Measurements from ENCODE around the gene SECTM1.

Gene SECTM1

GRCh38 chr17:82314727-82315605 is 18.6 kb downstream of the SECTM1 start:
- DNase-seq (ENCODE audit: low spot score): no peak

DNA sequence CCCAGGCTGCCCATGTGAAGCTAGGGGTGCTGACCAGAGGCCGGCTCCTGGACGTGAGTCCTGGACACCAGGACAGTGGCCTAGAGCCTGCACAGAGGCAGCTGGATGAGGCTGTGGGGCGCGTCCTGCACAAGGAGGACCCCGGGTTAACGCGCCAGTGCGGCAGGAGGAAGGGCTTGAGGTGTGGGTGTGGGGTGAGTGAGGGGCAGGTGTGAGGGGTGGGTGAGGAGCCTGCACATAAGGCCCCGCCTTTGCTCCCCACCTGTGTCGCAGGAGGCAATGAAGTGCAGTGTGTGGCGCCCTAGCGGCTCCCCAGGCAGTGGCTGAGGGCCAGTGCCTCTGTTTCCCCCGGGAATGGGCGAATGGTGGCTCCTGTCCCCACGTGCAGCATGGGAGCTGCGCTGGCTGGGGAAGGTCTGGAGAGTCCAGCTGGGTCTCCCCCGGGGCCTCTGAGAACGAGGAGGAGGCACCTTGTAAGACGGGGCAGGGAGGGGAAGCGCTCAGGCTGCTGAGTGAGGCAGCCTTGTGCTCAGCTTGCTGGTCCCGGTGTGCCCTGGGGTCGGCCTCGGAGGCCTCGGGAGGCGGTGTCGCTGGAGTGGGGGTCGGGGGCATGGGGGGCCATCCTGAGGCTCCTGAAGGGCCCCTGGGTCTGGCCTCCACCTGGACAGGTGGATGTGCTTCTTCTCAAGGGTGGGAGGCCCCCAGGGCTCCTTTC is 19.4 kb downstream of the SECTM1 start:
- DNase-seq (ENCODE audit: low spot score): no peak

- DNase-seq (ENCODE audit: low spot score): no peak
Observed at GRCh38 chr17:82313195-82314011, 20.2 kb downstream of the SECTM1 start.

- no peak for DNase-seq (ENCODE audit: low spot score)
Observed at GRCh38 chr17:82311971-82312370, 21.6 kb downstream of the SECTM1 start.

- no peak for DNase-seq (ENCODE audit: low spot score)
Observed at GRCh38 chr17:82310877-82311276, 22.7 kb downstream of the SECTM1 start.

DNA sequence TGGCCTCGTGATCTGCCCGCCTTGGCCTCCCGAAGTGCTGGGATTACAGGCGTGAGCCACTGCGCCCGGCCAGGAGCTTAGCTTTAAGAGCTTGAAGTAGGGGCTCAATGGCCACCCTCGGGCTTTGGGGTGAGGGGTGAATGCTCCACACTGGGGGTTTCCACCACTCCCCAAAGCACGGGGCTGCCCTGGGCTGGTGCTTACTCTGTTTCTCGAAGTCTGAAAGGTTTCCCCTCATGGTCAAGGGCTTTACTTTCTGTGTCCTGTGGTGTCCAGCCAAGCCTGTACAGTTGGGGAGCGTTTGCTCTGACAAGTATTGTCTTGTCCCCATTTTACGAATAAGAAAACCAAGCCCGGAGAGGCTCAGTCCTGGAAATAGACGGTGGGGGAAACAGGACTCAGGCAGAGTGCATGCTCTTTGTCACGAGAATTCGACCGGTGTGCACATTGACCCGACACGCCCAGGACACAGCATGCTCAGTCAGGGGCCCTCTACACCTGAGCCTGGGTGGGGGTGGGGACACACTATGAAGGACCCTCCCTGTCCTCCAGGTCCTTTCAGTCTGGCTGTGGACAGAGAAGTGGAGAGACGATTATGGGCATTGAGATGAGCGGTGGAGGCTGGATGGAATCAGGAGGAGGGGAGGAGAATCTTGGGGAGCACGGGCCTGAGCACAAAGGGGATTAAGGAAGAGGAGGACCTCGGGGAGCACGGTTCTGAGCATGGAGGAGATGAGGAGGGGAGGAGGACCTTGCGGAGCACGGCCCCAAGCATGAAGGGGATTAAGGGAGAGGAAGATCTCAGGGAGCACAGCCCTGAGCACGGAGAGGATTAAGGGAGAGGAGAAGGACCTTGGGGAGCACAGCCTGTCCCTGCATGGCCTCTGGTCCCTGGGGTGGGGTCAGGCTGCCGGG is 23.7 kb downstream of the SECTM1 start:
- no peak for DNase-seq (ENCODE audit: low spot score)

DNA sequence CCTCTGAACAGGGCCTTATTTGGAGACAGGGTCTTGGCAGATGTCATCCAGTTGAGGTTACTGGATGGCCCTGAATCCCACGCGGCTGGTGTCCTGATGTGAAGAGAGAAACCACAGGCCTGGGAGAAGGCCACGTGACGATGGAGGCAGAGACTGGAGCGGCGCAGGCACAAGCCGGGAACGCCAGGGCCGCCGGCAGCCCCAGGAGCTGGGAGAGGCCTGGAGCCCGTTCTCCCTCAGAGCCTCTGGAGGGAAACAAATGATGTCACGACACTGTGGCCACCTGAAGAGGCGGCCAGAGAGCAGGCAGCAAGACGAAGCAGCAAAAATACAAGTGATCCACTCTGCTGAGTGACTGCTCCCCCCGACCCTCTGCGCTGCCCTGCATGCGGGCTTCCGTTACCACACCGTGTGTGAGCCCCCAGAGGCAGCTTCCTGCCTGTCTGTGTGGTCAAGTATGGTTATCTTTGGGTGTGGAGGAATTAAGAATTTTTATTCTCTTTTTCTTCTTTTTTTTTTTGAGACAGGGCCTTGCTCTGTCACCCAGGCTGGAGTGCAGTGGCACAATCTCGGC is 27.8 kb downstream of the SECTM1 start:
- DNase-seq (ENCODE audit: low spot score): no peak

DNA sequence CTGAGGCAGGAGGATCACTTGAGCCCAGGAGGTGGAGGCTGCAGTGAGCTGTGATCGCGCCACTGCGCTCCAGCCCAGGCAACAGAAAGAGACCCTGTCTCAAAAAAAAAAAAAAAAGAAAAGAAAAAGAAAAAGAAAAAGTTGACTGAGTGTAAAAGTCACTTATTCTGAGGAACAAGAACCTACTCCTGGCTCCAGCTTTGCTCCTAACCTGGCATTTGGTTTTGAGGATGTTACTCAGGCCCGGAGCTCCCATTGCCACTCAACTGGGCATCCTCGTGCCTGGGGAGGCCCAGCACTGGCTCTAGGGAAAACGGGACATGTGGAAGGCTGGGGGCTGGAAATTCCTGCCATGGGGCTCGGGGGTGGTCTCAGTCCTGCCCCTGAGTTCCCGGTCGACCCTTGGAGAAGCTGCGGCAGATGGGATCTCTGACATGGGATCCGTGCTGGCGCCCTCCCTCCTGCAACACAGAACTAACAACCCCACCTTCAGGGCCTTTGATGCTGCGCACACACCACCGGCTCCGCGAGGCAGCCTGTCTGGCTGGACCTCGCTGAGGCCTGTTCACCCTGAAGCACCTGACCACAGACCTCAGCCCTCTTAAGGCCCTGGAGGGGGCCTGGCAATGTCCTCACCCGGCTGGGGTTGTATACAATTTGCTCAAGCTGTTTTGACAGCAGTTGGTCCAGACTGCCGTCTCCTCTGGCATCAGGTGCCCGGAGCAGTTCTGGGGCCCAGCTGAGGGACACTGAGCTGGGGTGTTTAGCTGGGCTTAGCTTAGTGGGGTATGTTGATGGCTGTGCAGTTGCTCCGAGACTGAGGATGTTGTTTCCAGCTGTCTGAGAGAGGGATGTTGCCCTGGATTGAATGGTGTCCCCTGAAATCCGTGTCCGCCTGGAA is 28.5 kb downstream of the SECTM1 start:
- no peak for DNase-seq (ENCODE audit: low spot score)

DNA sequence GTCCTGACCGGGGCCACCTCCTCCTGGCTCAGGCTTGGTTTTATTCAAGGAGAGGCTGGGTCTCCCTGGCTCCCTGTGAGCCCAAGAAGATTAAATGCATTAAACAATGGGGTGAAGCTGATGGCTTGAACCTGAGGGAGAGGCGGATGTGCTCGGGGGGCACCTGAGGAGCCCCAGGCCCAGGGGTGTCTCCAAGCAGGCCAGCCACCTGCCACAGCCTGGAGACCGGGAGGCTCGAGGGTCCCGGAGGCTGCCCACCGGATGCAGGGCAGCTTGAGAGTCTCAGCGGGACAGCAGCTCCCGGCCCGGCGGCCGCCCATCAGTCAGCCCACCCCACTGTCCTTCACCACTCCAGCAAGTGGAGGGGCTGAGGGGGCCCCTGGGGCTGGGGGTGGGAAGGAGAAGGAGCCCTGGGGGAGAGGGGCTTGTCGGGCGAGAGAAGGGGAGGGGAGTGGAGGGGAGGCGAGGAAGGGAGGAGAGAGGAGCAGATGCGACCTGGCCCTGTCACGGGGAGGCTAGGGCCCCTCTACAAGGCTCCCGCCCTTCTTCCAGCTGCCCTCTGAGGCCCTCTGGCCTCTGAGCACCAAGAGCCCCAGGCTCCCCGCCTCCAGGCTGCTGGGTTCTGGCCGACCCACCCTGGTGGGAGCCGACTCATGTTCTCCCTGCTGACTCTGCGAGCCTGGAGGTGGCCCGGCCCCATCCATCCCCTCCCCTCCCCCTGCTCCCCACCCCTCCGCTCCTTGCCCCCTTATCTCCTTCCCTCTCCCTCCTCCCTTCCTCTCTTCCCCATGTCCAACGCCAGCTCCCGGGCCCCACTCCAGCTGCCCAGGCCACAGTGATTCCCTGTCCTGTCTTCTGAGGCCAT is 29.4 kb downstream of the SECTM1 start:
- no peak for DNase-seq (ENCODE audit: low spot score)

DNA sequence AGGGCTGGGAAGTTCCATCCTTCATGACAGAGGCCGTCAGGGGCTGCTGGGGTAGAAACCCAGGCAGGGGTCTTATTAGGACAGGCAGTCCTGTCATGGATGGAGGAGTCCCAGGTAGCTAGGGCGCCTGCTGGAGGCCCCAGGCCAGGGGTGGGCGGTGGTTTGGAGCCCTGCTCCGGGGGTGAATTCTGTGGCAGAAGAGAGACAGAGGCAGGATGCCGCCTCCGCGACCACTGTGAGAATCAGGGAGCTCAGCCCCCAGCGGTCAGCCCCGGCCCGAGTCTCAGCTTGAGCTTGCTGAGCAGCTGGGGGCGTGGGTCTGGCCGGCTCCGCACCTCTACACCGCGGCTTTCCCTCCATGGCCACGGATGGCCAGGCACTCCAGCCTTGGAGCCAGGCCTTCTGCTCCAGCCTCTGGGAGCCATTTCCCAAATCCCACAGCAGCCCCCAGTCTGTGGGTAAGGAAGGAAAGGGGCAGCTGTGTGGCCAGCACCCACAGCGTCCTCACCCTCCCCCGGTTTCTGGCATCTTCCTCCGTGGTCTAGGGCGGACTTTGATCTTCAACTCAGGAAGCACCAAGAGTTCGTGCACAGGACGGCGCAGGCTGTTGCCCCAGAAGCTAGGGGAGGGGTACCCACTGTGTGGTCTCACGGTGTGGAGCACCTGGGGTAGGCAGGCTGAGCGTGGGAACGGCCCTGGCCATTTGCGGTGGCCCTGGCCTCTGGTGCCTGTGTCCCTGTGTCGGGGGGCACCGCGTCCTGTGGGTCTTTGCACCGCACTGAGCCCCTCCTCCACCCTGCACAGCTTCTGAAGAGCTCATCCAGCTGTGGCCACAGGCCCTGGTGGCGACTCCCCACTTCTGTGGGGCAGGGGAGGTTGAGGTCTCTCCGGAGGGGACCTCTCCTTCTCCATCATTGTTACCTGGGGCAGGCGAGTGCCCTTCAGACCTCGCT is 30.3 kb downstream of the SECTM1 start:
- no peak for DNase-seq (ENCODE audit: low spot score)

DNA sequence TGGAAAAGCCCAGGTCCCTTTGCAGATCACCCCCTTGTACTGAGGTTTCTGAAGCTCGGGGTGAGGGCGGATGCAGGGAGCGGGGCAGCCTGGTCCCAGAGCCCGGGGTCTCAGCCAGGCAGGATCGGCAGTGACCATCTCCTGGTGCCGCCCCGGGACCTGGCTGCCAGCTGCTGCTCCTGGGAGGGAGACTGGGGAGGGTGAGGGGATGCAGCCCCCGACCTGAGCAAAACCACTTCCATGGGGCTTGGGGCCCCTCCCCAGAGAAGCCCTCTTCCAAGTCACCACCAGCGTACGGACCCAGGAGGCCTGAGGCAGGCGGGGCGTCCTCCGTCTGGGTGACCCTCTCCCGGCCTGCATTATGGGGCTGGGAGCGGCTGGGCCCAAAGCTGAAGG is 31.0 kb downstream of the SECTM1 start:
- no peak for DNase-seq (ENCODE audit: low spot score)

GRCh38 chr17:82301916-82302567 is 31.5 kb downstream of the SECTM1 start:
- DNase-seq (ENCODE audit: low spot score): no peak

- no peak for DNase-seq (ENCODE audit: low spot score)
Observed at GRCh38 chr17:82301300-82301915, 32.2 kb downstream of the SECTM1 start.

- peak; percentile 88 for DNase-seq (ENCODE audit: low spot score)
Observed at GRCh38 chr17:82300707-82301270, 32.8 kb downstream of the SECTM1 start.

GRCh38 chr17:82300228-82300627 is 33.3 kb downstream of the SECTM1 start:
- DNase-seq (ENCODE audit: low spot score): no peak

DNA sequence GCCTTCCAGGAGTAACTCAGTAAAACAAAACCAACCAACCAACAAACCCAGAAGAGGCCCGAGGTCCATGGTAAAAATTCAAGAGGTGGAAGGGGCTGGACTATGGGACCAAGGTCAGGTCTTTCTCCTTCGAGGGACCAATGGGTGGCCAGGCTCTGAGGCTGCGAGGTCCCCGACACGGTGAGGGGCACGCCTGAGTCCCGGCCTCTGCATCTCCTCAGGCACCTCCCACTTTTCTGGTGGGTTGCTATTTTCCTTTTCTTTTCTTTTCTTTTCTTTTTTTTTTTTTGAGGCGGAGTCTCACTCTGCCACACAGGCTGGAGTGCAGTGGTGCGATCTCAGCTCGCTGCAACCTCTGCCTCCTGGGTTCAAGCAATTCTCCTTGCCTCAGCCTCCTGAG is 34.1 kb downstream of the SECTM1 start:
- DNase-seq (ENCODE audit: low spot score): no peak
